Measurements from ENCODE around the gene PORCN. TPM values are rescaled to one million over a fixed set of nuclear protein-coding genes. Genes with fewer than 3 reads are reported as not detected.
"Not testable (repeated sequence)": the region's sequence is repeated elsewhere in the genome, so short reads cannot be mapped to it uniquely, and the experiment has no call there.

Gene PORCN
- total RNA-seq, 1 experiment from 2014 or later: 11.2 TPM

- Histone ChIP-seq H3K9me3 (no peaks in the 10 kb centered on the region), H3K27me3 (no peaks in the 10 kb centered on the region)
- DNase-seq: no peak
These were observed 14.9 kb upstream of the PORCN start for GRCh38 chrX:48493890-48494364.

GRCh38 chrX:48496660-48497059, 12.1 kb upstream of the PORCN start:
- Histone ChIP-seq H3K27me3 (no peaks in the 10 kb centered on the region), H3K4me3 (no peak overlapping the region), H3K9me3 (no peaks in the 10 kb centered on the region), H3K36me3 (no peaks in the 10 kb centered on the region)
- no peak for DNase-seq

More at GRCh38 chrX:48493890-48494364, 14.9 kb upstream of the PORCN start:
- H3K36me3 ChIP-seq: no peaks in the 10 kb centered on the region
- H3K4me3 ChIP-seq: no peak overlapping the region

- Histone ChIP-seq H3K36me3 (no peaks in the 10 kb centered on the region), H3K27me3 (no peaks in the 10 kb centered on the region), H3K9me3 (no peaks in the 10 kb centered on the region), H3K4me3 (no peak overlapping the region)
- no peak for DNase-seq
These were observed 10.9 kb upstream of the PORCN start for GRCh38 chrX:48497871-48498270.

- no peaks in the 10 kb centered on the region for H3K36me3 ChIP-seq
- no peaks in the 10 kb centered on the region for H3K27me3 ChIP-seq
- peak; percentile 81 for DNase-seq
- no peak overlapping the region for H3K4me3 ChIP-seq
- no peaks in the 10 kb centered on the region for H3K9me3 ChIP-seq
These were observed 10.4 kb upstream of the PORCN start for GRCh38 chrX:48498374-48498809.

GRCh38 chrX:48504261-48504660, 4.5 kb upstream of the PORCN start:
- Histone ChIP-seq H3K27me3 (no peaks in the 10 kb centered on the region), H3K9me3 (no peaks in the 10 kb centered on the region), H3K36me3 (no peaks in the 10 kb centered on the region), H3K4me3 (no peak overlapping the region)
- DNase-seq: no peak

GRCh38 chrX:48505481-48505880, 3.3 kb upstream of the PORCN start:
- H3K27me3 ChIP-seq: no peaks in the 10 kb centered on the region
- no peak for DNase-seq
- H3K9me3 ChIP-seq: no peaks in the 10 kb centered on the region
- no peaks in the 10 kb centered on the region for H3K36me3 ChIP-seq
- no peak overlapping the region for H3K4me3 ChIP-seq

GRCh38 chrX:48507246-48507645, 1.5 kb upstream of the PORCN start:
- no peak for DNase-seq
- Histone ChIP-seq H3K36me3 (no peaks in the 10 kb centered on the region), H3K4me3 (no peak overlapping the region), H3K9me3 (no peaks in the 10 kb centered on the region), H3K27me3 (no peaks in the 10 kb centered on the region)

GRCh38 chrX:48509245-48509590, 426 bp downstream of the PORCN start:
- Histone ChIP-seq H3K9me3 (no peaks in the 10 kb centered on the region), H3K4me3 (peak overlapping the region; percentile 59), H3K36me3 (no peaks in the 10 kb centered on the region), H3K27me3 (no peaks in the 10 kb centered on the region)
- no peak for DNase-seq

- no peaks in the 10 kb centered on the region for H3K36me3 ChIP-seq
- H3K27me3 ChIP-seq: no peaks in the 10 kb centered on the region
- H3K4me3 ChIP-seq: peak overlapping the region; percentile 59; the same call in 1 of the 2 replicates
- no peak for DNase-seq
- no peaks in the 10 kb centered on the region for H3K9me3 ChIP-seq
These were observed 827 bp downstream of the PORCN start for GRCh38 chrX:48509619-48510018.

- H3K36me3 ChIP-seq: no peaks in the 10 kb centered on the region
- H3K27me3 ChIP-seq: no peaks in the 10 kb centered on the region
- no peak for DNase-seq
- no peaks in the 10 kb centered on the region for H3K9me3 ChIP-seq
- no peak overlapping the region for H3K4me3 ChIP-seq
These were observed 2.8 kb downstream of the PORCN start for GRCh38 chrX:48511560-48511959.

- Histone ChIP-seq H3K36me3 (no peaks in the 10 kb centered on the region), H3K27me3 (no peaks in the 10 kb centered on the region), H3K9me3 (no peaks in the 10 kb centered on the region), H3K4me3 (no peak overlapping the region)
- no peak for DNase-seq
These were observed 3.7 kb downstream of the PORCN start for GRCh38 chrX:48512371-48512935.

- Histone ChIP-seq H3K27me3 (no peaks in the 10 kb centered on the region), H3K4me3 (no peak overlapping the region), H3K9me3 (no peaks in the 10 kb centered on the region), H3K36me3 (no peaks in the 10 kb centered on the region)
- no peak for DNase-seq
These were observed 4.9 kb downstream of the PORCN start for GRCh38 chrX:48513670-48514069.

GRCh38 chrX:48514126-48514806, 5.5 kb downstream of the PORCN start:
- DNase-seq: no peak
- no peaks in the 10 kb centered on the region for H3K36me3 ChIP-seq
- no peaks in the 10 kb centered on the region for H3K27me3 ChIP-seq
- no peak overlapping the region for H3K4me3 ChIP-seq
- H3K9me3 ChIP-seq: no peaks in the 10 kb centered on the region

- Histone ChIP-seq H3K27me3 (no peaks in the 10 kb centered on the region), H3K4me3 (no peak overlapping the region), H3K9me3 (no peaks in the 10 kb centered on the region), H3K36me3 (no peaks in the 10 kb centered on the region)
- no peak for DNase-seq
These were observed 6.2 kb downstream of the PORCN start for GRCh38 chrX:48514868-48515460.

GRCh38 chrX:48515842-48516241, 7.0 kb downstream of the PORCN start:
- no peaks in the 10 kb centered on the region for H3K36me3 ChIP-seq
- no peaks in the 10 kb centered on the region for H3K9me3 ChIP-seq
- H3K27me3 ChIP-seq: no peaks in the 10 kb centered on the region
- no peak for DNase-seq
- no peak overlapping the region for H3K4me3 ChIP-seq

- Histone ChIP-seq H3K36me3 (no peaks in the 10 kb centered on the region), H3K9me3 (no peaks in the 10 kb centered on the region), H3K4me3 (no peak overlapping the region), H3K27me3 (no peaks in the 10 kb centered on the region)
- no peak for DNase-seq
These were observed 7.5 kb downstream of the PORCN start for GRCh38 chrX:48516285-48516684.

- Histone ChIP-seq H3K9me3 (no peaks in the 10 kb centered on the region), H3K4me3 (no peak overlapping the region), H3K27me3 (no peaks in the 10 kb centered on the region), H3K36me3 (no peaks in the 10 kb centered on the region)
- DNase-seq: no peak
These were observed 8.2 kb downstream of the PORCN start for GRCh38 chrX:48516987-48517386.

GRCh38 chrX:48519481-48519880, 10.7 kb downstream of the PORCN start:
- not testable (repeated sequence) for H3K27me3 ChIP-seq, DNase-seq, H3K4me3 ChIP-seq

More at GRCh38 chrX:48519481-48519880, 10.7 kb downstream of the PORCN start:
- H3K9me3 ChIP-seq, H3K36me3 ChIP-seq: not testable (repeated sequence)
